Right renal cortex interstitium (tissue), 3 donors: ENCODE results near the gene OR52B2. TPM values are rescaled to one million over a fixed set of nuclear protein-coding genes. Genes with fewer than 3 reads are reported as not detected.
"Not testable (repeated sequence)": the region's sequence is repeated elsewhere in the genome, so short reads cannot be mapped to it uniquely, and the experiment has no call there.

Experiments used
- DNase-seq, 3 donors: peaks; one replicate each; pipeline ENCODE4 v3.0.0-alpha.2; 2013; ENCODE audit warnings: low read depth in 3 of 3, low spot score in 2 of 3
- polyA plus RNA-seq, 3 donors: library from polyadenylated mRNA; unstranded; fragments of 120-200 nt; gene quantifications; one replicate each; pipeline ENCODE4 v1.2.1, GENCODE V29; 2013; ENCODE audit not compliant: insufficient read length in 3 of 3

The OR52B2 gene
- polyA plus RNA-seq, 3 donors, result not detected

- no peak for DNase-seq
Observed at GRCh38 chr11:6156628-6157359, 13.3 kb downstream of the OR52B2 start.

GRCh38 chr11:6152126-6152525, 18.0 kb downstream of the OR52B2 start:
- no peak for DNase-seq

- DNase-seq, result no peak
Observed at GRCh38 chr11:6151117-6151516, 19.0 kb downstream of the OR52B2 start.

GRCh38 chr11:6143737-6144136, 26.4 kb downstream of the OR52B2 start:
- not testable (repeated sequence) for DNase-seq

GRCh38 chr11:6142936-6143335, 27.2 kb downstream of the OR52B2 start:
- DNase-seq, result no peak

GRCh38 chr11:6135936-6136335, 34.2 kb downstream of the OR52B2 start:
- not testable (repeated sequence) for DNase-seq

GRCh38 chr11:6132431-6132830, 37.7 kb downstream of the OR52B2 start:
- DNase-seq, result no peak

- DNase-seq, result no peak
Observed at GRCh38 chr11:6129635-6130034, 40.5 kb downstream of the OR52B2 start.

GRCh38 chr11:6129011-6129410, 41.1 kb downstream of the OR52B2 start:
- DNase-seq, result no peak

GRCh38 chr11:6127881-6128280, 42.2 kb downstream of the OR52B2 start:
- no peak for DNase-seq

- DNase-seq, result no peak
Observed at GRCh38 chr11:6124245-6124644, 45.9 kb downstream of the OR52B2 start.

Other genes starting within 250 kb of the OR52B2 start
- not detected for gene OR56A3, start 228.1 kb downstream of the OR52B2 start, polyA plus RNA-seq
- not detected for gene OR56A5, start 201.8 kb downstream of the OR52B2 start, polyA plus RNA-seq
- not detected for gene OR52L1, start 183.3 kb downstream of the OR52B2 start, polyA plus RNA-seq
- gene OR56A4, start 163.4 kb downstream of the OR52B2 start, polyA plus RNA-seq, result under 1 TPM in 2 of 3 donors, not detected in 1; 0.04 to 0.06 TPM
- gene OR56A1, start 139.6 kb downstream of the OR52B2 start, polyA plus RNA-seq, result not detected
- under 1 TPM in 2 of 3 donors, not detected in 1; 0.14 to 0.25 TPM for gene OR56B4, start 62.6 kb downstream of the OR52B2 start, polyA plus RNA-seq
- under 1 TPM in 2 of 3 donors, not detected in 1; 0.11 to 0.19 TPM for gene OR52W1, start 28.9 kb upstream of the OR52B2 start, polyA plus RNA-seq
- under 1 TPM; 0.64 to 0.83 (median 0.75) TPM for gene C11orf42, start 35.2 kb upstream of the OR52B2 start, polyA plus RNA-seq
- 10 to 100 TPM; 35.4 to 45.6 (median 38.1) TPM for gene FHIP1B, start 64.3 kb upstream of the OR52B2 start, polyA plus RNA-seq
- gene CNGA4, start 68.8 kb upstream of the OR52B2 start, polyA plus RNA-seq, result under 1 TPM; 0.08 to 0.14 (median 0.11) TPM
- gene CCKBR, start 89.5 kb upstream of the OR52B2 start, polyA plus RNA-seq, result under 1 TPM; 0.47 to 0.72 (median 0.61) TPM
- gene CAVIN3, start 150.2 kb upstream of the OR52B2 start, polyA plus RNA-seq, result 10 to 100 TPM in 2 of 3 donors, 1 to 10 TPM in 1; 9.5 to 15.3 (median 10.9) TPM
- 10 to 100 TPM; 31.0 to 32.3 (median 32.1) TPM for gene SMPD1, start 220.1 kb upstream of the OR52B2 start, polyA plus RNA-seq
- 10 to 100 TPM; 51.9 to 56.5 (median 52.5) TPM for gene APBB1, start 248.8 kb upstream of the OR52B2 start, polyA plus RNA-seq